HG03039 (cell line): ENCODE measurements around the gene ICE1.
A peak's percentile ranks its signal among the peaks of the same experiment; 100 is the strongest.
"Not testable (repeated sequence)": the region's sequence is repeated elsewhere in the genome, so short reads cannot be mapped to it uniquely, and the experiment has no call there.

Source experiments
- ATAC-seq: cut with Tn5 transposase; IDR thresholded peaks from one replicate; pipeline ENCODE4 v1.9.1; 2021; ENCODE audit warnings: mild to moderate bottlenecking, moderate library complexity; ENCODE audit not compliant: unreplicated experiment

Gene ICE1

GRCh38 chr5:5487585-5488360, 65.3 kb downstream of the ICE1 start:
- ATAC-seq = no peak

GRCh38 chr5:5490774-5491347, 68.4 kb downstream of the ICE1 start:
- no peak for ATAC-seq

- ATAC-seq = no peak
Measured at GRCh38 chr5:5492087-5492933, 69.8 kb downstream of the ICE1 start.

GRCh38 chr5:5492934-5493271, 70.4 kb downstream of the ICE1 start:
- not testable (repeated sequence) for ATAC-seq

GRCh38 chr5:5494489-5495402, 72.3 kb downstream of the ICE1 start:
- peak; percentile 71 for ATAC-seq

GRCh38 chr5:5497152-5497788, 74.8 kb downstream of the ICE1 start:
- ATAC-seq = no peak

- ATAC-seq = no peak
Measured at GRCh38 chr5:5499442-5499841, 77.0 kb downstream of the ICE1 start.

- no peak for ATAC-seq
Measured at GRCh38 chr5:5504325-5504724, 81.8 kb downstream of the ICE1 start.

GRCh38 chr5:5505815-5506214, 83.3 kb downstream of the ICE1 start:
- ATAC-seq = no peak

GRCh38 chr5:5508391-5508790, 85.9 kb downstream of the ICE1 start:
- no peak for ATAC-seq

GRCh38 chr5:5511904-5512416, 89.5 kb downstream of the ICE1 start:
- no peak for ATAC-seq

GRCh38 chr5:5512543-5512942, 90.1 kb downstream of the ICE1 start:
- no peak for ATAC-seq

- ATAC-seq = not testable (repeated sequence)
Measured at GRCh38 chr5:5520622-5521021, 98.1 kb downstream of the ICE1 start.

GRCh38 chr5:5521029-5521428, 98.6 kb downstream of the ICE1 start:
- no peak for ATAC-seq

GRCh38 chr5:5521478-5521877, 99.0 kb downstream of the ICE1 start:
- no peak for ATAC-seq

GRCh38 chr5:5522336-5522735, 99.9 kb downstream of the ICE1 start:
- no peak for ATAC-seq

- peak; percentile 61 for ATAC-seq
Measured at GRCh38 chr5:5523066-5523505, 100.6 kb downstream of the ICE1 start.

GRCh38 chr5:5524327-5524726, 101.8 kb downstream of the ICE1 start:
- ATAC-seq = no peak

GRCh38 chr5:5531371-5531770, 108.9 kb downstream of the ICE1 start:
- ATAC-seq = no peak
